HepG2 (cell line): ENCODE results near the gene SRSF8. TPM values are rescaled to one million over a fixed set of nuclear protein-coding genes. Genes with fewer than 3 reads are reported as not detected.

Experiments
- ATRX ChIP-seq: sonication (generic); formaldehyde crosslinking; IDR thresholded peaks from 2 replicates; pipeline ENCODE4 v1.4.0; 2020; ENCODE audit warnings: missing genetic modification reagents, borderline replicate concordance
- BRF2 ChIP-seq: sonication (generic); formaldehyde crosslinking; IDR thresholded peaks from 2 replicates; pipeline ENCODE4 v1.8.1; 2022; ENCODE audit warnings: mild to moderate bottlenecking, missing genetic modification reagents
- FOXP4 ChIP-seq: sonication (generic); formaldehyde crosslinking; IDR thresholded peaks from 2 replicates; pipeline ENCODE4 v1.4.0; 2020; ENCODE audit warnings: missing genetic modification reagents
- GTF3A ChIP-seq: sonication (generic); formaldehyde crosslinking; conservative IDR thresholded peaks from 2 replicates; pipeline ENCODE4 v1.4.0; 2020; ENCODE audit warnings: mild to moderate bottlenecking, missing genetic modification reagents
- KDM6A ChIP-seq: IDR thresholded peaks from 2 replicates; pipeline ENCODE4 v1.6.1; 2016; ENCODE audit warnings: low read depth
- MIXL1 ChIP-seq: IDR thresholded peaks from 2 replicates; pipeline ENCODE4 v1.6.1; 2016
- NAIF1 ChIP-seq: sonication (generic); formaldehyde crosslinking; IDR thresholded peaks from 2 replicates; pipeline ENCODE4 v1.5.0; 2020; ENCODE audit warnings: mild to moderate bottlenecking, missing genetic modification reagents, borderline replicate concordance
- PCBP1 ChIP-seq: fragments of 200-400 bp; formaldehyde crosslinking; IDR thresholded peaks from 2 replicates; pipeline ENCODE4 v1.6.1; 2017; ENCODE audit warnings: mild to moderate bottlenecking, low read depth, low read length, borderline replicate concordance
- SNAPC5 ChIP-seq: sonication (generic); formaldehyde crosslinking; IDR thresholded peaks from 2 replicates; pipeline ENCODE4 v1.8.1; 2023; ENCODE audit warnings: mild to moderate bottlenecking, missing genetic modification reagents, borderline replicate concordance
- STAT5B ChIP-seq: sonication (generic); formaldehyde crosslinking; IDR thresholded peaks from 2 replicates; pipeline ENCODE4 v1.4.0; 2020; ENCODE audit warnings: missing genetic modification reagents
- THAP7 ChIP-seq: sonication (generic); formaldehyde crosslinking; IDR thresholded peaks from 2 replicates; pipeline ENCODE4 v1.8.1; 2023; ENCODE audit warnings: mild to moderate bottlenecking, missing genetic modification reagents
- ZBED4 ChIP-seq: sonication (generic); formaldehyde crosslinking; IDR thresholded peaks from 2 replicates; pipeline ENCODE4 v1.4.0; 2020; ENCODE audit warnings: missing genetic modification reagents, borderline replicate concordance
- ZBTB20 ChIP-seq: sonication (generic); formaldehyde crosslinking; IDR thresholded peaks from 2 replicates; pipeline ENCODE4 v1.8.1; 2023; ENCODE audit warnings: missing genetic modification reagents, low read depth, mild to moderate bottlenecking, borderline replicate concordance
- ZMAT5 ChIP-seq: sonication (generic); formaldehyde crosslinking; IDR thresholded peaks from 2 replicates; pipeline ENCODE4 v1.5.0; 2020; ENCODE audit warnings: mild to moderate bottlenecking, low read depth, missing genetic modification reagents, borderline replicate concordance
- ZNF143 ChIP-seq: sonication (generic); formaldehyde crosslinking; IDR thresholded peaks from 2 replicates; pipeline ENCODE4 v1.4.0; 2020; ENCODE audit warnings: missing genetic modification reagents
- ZNF33B ChIP-seq: sonication (generic); formaldehyde crosslinking; IDR thresholded peaks from 2 replicates; pipeline ENCODE4 v1.5.1; 2020; ENCODE audit warnings: mild to moderate bottlenecking, missing genetic modification reagents
- ZNF432 ChIP-seq: sonication (generic); formaldehyde crosslinking; IDR thresholded peaks from 2 replicates; pipeline ENCODE4 v1.5.0; 2020; ENCODE audit warnings: missing genetic modification reagents, mild to moderate bottlenecking, borderline replicate concordance
- ZNF552 ChIP-seq: sonication (generic); formaldehyde crosslinking; IDR thresholded peaks from 2 replicates; pipeline ENCODE4 v1.9.0; 2022; ENCODE audit warnings: missing genetic modification reagents, mild to moderate bottlenecking, borderline replicate concordance
- ZNF572 ChIP-seq: sonication (generic); formaldehyde crosslinking; IDR thresholded peaks from 2 replicates; pipeline ENCODE4 v1.5.1; 2020; ENCODE audit warnings: mild to moderate bottlenecking, missing genetic modification reagents
- ZNF878 ChIP-seq: sonication (generic); formaldehyde crosslinking; IDR thresholded peaks from 2 replicates; pipeline ENCODE4 v1.8.1; 2023; ENCODE audit warnings: mild to moderate bottlenecking, missing genetic modification reagents, moderate library complexity
- ZSCAN12 ChIP-seq: sonication (generic); formaldehyde crosslinking; IDR thresholded peaks from 2 replicates; pipeline ENCODE4 v1.9.0; 2021; ENCODE audit warnings: mild to moderate bottlenecking, missing genetic modification reagents
- polyA plus RNA-seq, 8 experiments: library from polyadenylated mRNA; depleted of rRNA in 3 of 8; stranded (reverse) in 7 of 8; unstranded in 1 of 8; fragments of >200 nt; fragmentation: Illumina TruSeq in 4 of 8; extraction: Trizol in 4 of 8; gene quantifications; 2 replicates each; pipeline versions ENCODE4 v1.2.1 to v1.2.3, GENCODE V29; 2011 to 2016; ENCODE audit warnings: low read depth in 4 of 8, missing spikeins in 1 of 8, mixed read lengths in 1 of 8; ENCODE audit not compliant: insufficient read depth in 1 of 8
- total RNA-seq, 5 experiments: library from RNA; depleted of rRNA; stranded (reverse); fragments of >200 nt; fragmentation: Illumina TruSeq; extraction: Trizol; gene quantifications; 2 replicates each; pipeline ENCODE4 v1.2.3, GENCODE V29; 2016; ENCODE audit warnings: low read depth in 1 of 5

The SRSF8 gene
- total and polyA plus RNA-seq, 2 of the 13 experiments (the other 11 are each of a cell fraction or from before 2014, with no cell fraction given), result 21.8 to 25.8 TPM

GRCh38 chr11:95068549-95068948, 1.8 kb downstream of the SRSF8 start (continued):
- no peak for TF ChIP-seq NAIF1 (CRISPR knock-in tag)
- no peak for TF ChIP-seq ZBED4 (CRISPR knock-in tag)
- TF ChIP-seq ATRX (CRISPR knock-in tag), result no peak
- TF ChIP-seq KDM6A (CRISPR knock-in tag), result no peak
- TF ChIP-seq MIXL1 (CRISPR knock-in tag), result peak; percentile 66
- no peak for TF ChIP-seq STAT5B (CRISPR knock-in tag)
- TF ChIP-seq THAP7 (CRISPR knock-in tag), result no peak
- peak; percentile 75 for TF ChIP-seq FOXP4 (CRISPR knock-in tag)
- no peak for TF ChIP-seq GTF3A (CRISPR knock-in tag)
- TF ChIP-seq BRF2 (CRISPR knock-in tag), result no peak
- no peak for TF ChIP-seq ZBTB20 (CRISPR knock-in tag)
- no peak for TF ChIP-seq ZNF33B (CRISPR knock-in tag)
- TF ChIP-seq ZSCAN12 (CRISPR knock-in tag), result no peak
- TF ChIP-seq ZNF572, result no peak
- no peak for TF ChIP-seq ZMAT5 (CRISPR knock-in tag)
- no peak for TF ChIP-seq ZNF552 (CRISPR knock-in tag)
- no peak for TF ChIP-seq ZNF878
- TF ChIP-seq ZNF143 (CRISPR knock-in tag), result 0 out of 2 replicates have a peak, but pooled peaks have one; percentile 19
- no peak for TF ChIP-seq ZNF432 (CRISPR knock-in tag)
- no peak for TF ChIP-seq SNAPC5 (CRISPR knock-in tag)
- TF ChIP-seq PCBP1, result no peak
